Erythroblast (primary cell): Measurements from ENCODE around the gene RXFP4.

Experiments used
- GATA1 ChIP-seq: IDR thresholded peaks from 2 replicates; pipeline ENCODE4 v1.6.1; 2011; ENCODE audit warnings: low read depth, mild to moderate bottlenecking, control low read depth, low read length, moderate library complexity
- POLR2A ChIP-seq: IDR thresholded peaks from 2 replicates; pipeline ENCODE4 v1.6.1; 2011; ENCODE audit warnings: mild to moderate bottlenecking, low read length

DNA sequence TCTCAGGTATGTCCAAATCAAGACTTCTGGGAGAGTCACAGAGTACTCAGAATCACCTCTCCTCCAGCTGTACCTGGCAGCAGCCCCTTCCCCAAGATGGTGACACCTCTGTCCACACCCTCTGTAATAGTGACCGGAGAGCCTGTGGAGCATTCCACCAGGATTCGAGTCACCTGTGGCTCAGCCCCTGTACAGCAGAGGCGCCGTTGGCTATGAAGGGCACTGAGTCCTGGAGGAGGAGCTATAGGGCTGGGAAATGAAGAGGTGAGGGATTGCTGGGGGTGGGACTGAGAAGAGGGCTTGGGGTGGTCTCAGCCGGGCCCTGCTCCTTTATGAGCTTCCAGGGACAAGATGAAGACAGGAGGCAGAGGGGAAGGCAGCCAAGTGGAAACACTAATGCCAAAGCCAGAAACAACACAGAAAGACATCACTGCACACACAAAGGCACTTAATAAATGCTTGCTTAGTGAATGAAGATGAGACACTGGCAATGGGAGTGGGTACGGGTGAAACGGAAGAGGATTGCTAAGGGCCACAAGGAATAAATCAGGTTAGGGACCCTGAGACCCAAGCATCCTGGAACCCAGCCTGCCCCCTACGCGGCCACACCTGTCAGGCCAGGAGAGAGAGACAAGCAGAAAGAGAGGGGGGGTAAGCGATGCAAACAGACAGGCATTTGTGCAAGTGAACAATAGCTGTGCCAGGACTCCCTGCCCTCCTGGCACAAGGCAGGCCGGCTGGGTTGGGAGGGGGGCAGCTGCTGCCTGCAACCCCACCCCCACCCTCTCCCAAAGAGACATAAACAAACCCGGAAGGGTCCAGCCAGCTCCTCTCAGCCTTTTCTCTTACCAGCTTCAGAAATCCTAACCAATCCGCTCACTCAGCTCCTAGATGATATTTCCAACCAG, 33.0 kb downstream of the RXFP4 start:
- TF ChIP-seq POLR2A (no peak), GATA1 (no peak)
